ENCODE data around the gene REELD1. TPM values are rescaled to one million over a fixed set of nuclear protein-coding genes. Genes with fewer than 3 reads are reported as not detected.
A peak's percentile ranks its signal among the peaks of the same experiment; 100 is the strongest.

Gene REELD1
- total RNA-seq, 1 experiment from 2014 or later, result not detected

GRCh38 chr4:146271466-146271865 is 57.1 kb downstream of the REELD1 start:
- no peaks in the 10 kb centered on the region for H3K79me1 ChIP-seq (ENCODE audit: insufficient read depth, low read depth, low read length, poor library complexity, severe bottlenecking)
- Mint-ChIP-seq H3K27me3 (ENCODE audit: low read depth) (no peaks in the 10 kb centered on the region), H3K36me3 (ENCODE audit: insufficient read depth in 1 of 3, low read depth in 3 of 3) (no peaks in the 10 kb centered on the region), H3K9me3 (no peaks in the 10 kb centered on the region), H3K4me1 (peaks cover 0 to under 1% of the 10 kb centered on the region in 2 experiments; a peak in 2 of 4 replicates), H3K4me3 (no peak overlapping the region), H3K27ac (peak overlapping the region in 1 of 3 experiments; percentile 19; a peak in 2 of 7 replicates)
- no peak overlapping the region for H3K23ac ChIP-seq (ENCODE audit: insufficient read length, low read depth, low read length)
- H3T11ph ChIP-seq (ENCODE audit: low read length), result no peak overlapping the region
- no peak overlapping the region for H3K27ac ChIP-seq (ENCODE audit: insufficient read length, low read depth, low read length)
- H4K8ac ChIP-seq (replicated peaks; ENCODE audit: insufficient read length, low read depth, low read length), result no peak overlapping the region
- no peaks in the 10 kb centered on the region for H3K23me2 ChIP-seq (ENCODE audit: insufficient read length, low read depth, low read length, poor library complexity, severe bottlenecking)
- no peak overlapping the region for H3K14ac ChIP-seq (ENCODE audit: insufficient read depth, low read length)
- no peaks in the 10 kb centered on the region for H3K4me1 ChIP-seq (ENCODE audit: insufficient read depth, low read length)
- H4K20me1 ChIP-seq (ENCODE audit: control insufficient read depth, insufficient read depth, insufficient read length), result no peaks in the 10 kb centered on the region
- no peak overlapping the region for H2BK12ac ChIP-seq (ENCODE audit: insufficient read length, low read depth, low read length)
- no peak for DNase-seq
- no peak for TF ChIP-seq CTCF (conservative IDR thresholded peaks at IDR 0.05)
- no peak overlapping the region for H3K9ac ChIP-seq (ENCODE audit: extremely low read depth, insufficient read length, low read length)
- H2BK120ac ChIP-seq (ENCODE audit: low read depth, low read length, poor library complexity, severe bottlenecking), result no peak overlapping the region
- H3K4me2 ChIP-seq (ENCODE audit: insufficient read depth, insufficient read length, low read length), result no peak overlapping the region
- H3K4ac ChIP-seq (ENCODE audit: low read depth, low read length), result no peak overlapping the region
- H4K5ac ChIP-seq (ENCODE audit: insufficient read length, low read depth, low read length), result no peak overlapping the region
- no peak overlapping the region for H4K91ac ChIP-seq (ENCODE audit: insufficient read length, low read depth, low read length)
- no peak overlapping the region for H2BK20ac ChIP-seq (ENCODE audit: low read depth, low read length, poor library complexity, severe bottlenecking)
- no peaks in the 10 kb centered on the region for H3K9me3 ChIP-seq (ENCODE audit: control insufficient read depth, low read depth, low read length)
- no peak overlapping the region for H2BK15ac ChIP-seq (ENCODE audit: low read depth, low read length)
- H3K27me3 ChIP-seq (ENCODE audit: insufficient read depth, low read length), result no peaks in the 10 kb centered on the region
- no peak overlapping the region for H2BK5ac ChIP-seq (ENCODE audit: insufficient read length, low read length)
- H3K79me2 ChIP-seq (ENCODE audit: insufficient read depth, low read length), result no peaks in the 10 kb centered on the region
- no CpG with 5 or more reads among the region's 3 CpGs for WGBS (ENCODE audit: extremely low coverage, insufficient read length, low lambda C conversion rate)
- H2AK5ac ChIP-seq (ENCODE audit: insufficient read length, low read length), result no peak overlapping the region
- H3K56ac ChIP-seq (ENCODE audit: insufficient read length, low read depth, low read length), result no peak overlapping the region
- H2AFZ ChIP-seq (ENCODE audit: low read length), result no peak overlapping the region
- H3K18ac ChIP-seq (ENCODE audit: insufficient read length, low read depth, low read length), result no peak overlapping the region

Data from H9 (cell line).